GM13977 (cell line): ENCODE data around the gene INF2.

Source experiments
- DNase-seq: peaks from one replicate; pipeline ENCODE4 v3.0.0; 2012; ENCODE audit warnings: low spot score
- CTCF ChIP-seq: IDR thresholded peaks from 2 replicates; pipeline ENCODE4 v1.5.1; 2012; ENCODE audit warnings: mild to moderate bottlenecking, control low read depth; ENCODE audit not compliant: insufficient read depth; ENCODE audit errors: extremely low read depth, missing control alignments
- in situ Hi-C: fragments of 300-500 bp; cut with MboI; formaldehyde crosslinking; loops from one replicate; pipeline ENCODE4 v1.12.0; 2022; ENCODE audit warnings: low sequenced_read_pairs, low pct_unique_long_range_greater_than_20kb, mixed read lengths, inconsistent platforms; ENCODE audit not compliant: unreplicated experiment

INF2 gene

DNA sequence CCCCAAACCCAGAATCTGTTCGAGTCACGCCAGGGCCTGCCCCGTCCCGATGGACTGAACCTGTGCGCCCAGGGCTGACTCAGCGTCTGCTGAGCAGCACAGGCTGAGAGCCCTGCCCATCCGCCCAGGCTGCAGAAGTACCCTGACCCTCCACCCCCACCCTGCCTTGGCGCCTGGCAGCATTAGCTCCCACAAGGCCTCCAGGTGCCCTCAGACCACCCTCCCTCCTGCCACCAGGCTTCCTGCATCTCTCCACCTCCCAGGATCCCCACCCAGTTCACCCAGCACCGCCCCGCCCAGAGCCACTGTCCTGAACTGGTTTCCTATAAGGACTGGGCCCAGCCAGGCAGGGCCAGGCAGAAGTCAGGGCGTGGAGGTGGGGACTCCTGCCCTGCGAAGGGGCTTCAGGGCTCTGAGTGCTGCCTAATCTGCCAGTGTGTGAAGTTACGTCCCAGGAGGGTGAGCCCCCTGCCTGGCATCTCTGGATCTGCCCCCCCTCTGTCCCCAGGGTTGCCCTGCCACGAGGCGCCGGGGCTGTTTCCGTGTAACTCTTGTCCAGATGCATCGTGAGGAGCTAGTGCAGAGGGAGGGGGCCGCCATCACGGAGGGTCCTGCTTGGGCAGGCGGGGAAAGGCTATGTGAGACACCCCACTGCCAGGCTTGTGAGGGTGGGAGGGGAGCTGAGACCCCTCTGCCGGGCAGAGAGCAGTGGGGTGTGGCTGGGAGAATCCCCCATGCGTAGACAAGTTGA lies 43.7 kb downstream of the INF2 start:
- no peak for DNase-seq
- in situ Hi-C loops, result no loop called here
- TF ChIP-seq CTCF, result no peak

GRCh38 chr14:104734051-104734587 lies 44.7 kb downstream of the INF2 start:
- in situ Hi-C loops, result no loop called here
- no peak for TF ChIP-seq CTCF
- no peak for DNase-seq

DNA sequence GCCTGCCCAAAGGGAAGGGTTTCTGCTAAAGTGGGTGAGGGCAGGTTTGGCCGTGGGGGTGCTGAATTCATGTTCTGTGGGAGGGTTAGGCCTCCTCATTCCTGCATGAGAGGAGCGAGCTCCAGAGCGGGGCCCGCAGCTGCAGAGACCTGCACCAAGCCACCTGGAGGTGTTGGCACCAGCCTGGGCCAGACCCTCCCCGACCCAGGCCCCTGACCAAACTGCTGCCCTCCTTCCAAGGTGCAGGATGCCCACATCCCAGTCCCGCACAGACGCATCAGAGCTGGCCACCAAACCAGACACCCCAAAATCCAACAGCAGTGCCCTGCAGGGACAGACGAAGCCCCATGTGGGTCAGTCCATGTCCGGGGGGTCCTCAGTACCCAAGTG lies 45.2 kb downstream of the INF2 start:
- in situ Hi-C loops, result no loop called here
- TF ChIP-seq CTCF, result no peak
- DNase-seq, result no peak

DNA sequence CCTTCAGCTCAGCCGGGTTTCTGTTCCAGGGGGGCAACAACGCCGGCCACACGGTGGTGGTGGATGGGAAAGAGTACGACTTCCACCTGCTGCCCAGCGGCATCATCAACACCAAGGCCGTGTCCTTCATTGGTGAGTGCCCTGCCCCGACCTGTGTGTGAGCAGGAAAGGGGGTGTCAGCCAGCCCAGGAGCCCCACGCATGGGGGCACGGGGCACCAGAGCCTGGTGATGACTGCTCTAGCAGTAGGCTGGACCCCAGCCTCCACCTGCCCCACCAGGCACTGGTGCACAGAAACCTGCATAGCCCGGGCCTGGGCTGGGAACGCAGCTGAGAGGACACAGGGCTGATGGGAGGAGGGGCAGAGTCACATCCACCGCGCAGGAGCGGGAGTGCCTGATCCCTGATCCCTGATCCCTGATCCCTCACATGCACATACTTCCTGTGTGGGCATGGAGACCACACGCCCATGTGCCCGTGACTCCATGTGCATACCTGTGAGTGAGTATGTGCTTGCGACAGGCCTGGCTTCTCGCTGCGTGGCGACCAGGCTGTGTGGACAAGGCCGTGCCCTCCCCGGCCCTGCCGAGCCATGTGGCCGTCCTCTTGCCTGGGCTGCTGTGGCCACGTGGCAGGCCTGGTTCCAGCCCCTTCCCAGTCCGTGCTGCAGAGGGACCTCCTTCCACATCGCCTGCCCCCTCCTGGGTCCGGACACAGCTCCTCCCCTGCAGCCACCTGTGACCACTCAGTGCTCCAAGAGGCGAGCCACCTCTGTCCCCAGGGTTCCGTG lies 45.8 kb downstream of the INF2 start:
- no peak for TF ChIP-seq CTCF
- in situ Hi-C loops, result no loop called here
- no peak for DNase-seq

DNA sequence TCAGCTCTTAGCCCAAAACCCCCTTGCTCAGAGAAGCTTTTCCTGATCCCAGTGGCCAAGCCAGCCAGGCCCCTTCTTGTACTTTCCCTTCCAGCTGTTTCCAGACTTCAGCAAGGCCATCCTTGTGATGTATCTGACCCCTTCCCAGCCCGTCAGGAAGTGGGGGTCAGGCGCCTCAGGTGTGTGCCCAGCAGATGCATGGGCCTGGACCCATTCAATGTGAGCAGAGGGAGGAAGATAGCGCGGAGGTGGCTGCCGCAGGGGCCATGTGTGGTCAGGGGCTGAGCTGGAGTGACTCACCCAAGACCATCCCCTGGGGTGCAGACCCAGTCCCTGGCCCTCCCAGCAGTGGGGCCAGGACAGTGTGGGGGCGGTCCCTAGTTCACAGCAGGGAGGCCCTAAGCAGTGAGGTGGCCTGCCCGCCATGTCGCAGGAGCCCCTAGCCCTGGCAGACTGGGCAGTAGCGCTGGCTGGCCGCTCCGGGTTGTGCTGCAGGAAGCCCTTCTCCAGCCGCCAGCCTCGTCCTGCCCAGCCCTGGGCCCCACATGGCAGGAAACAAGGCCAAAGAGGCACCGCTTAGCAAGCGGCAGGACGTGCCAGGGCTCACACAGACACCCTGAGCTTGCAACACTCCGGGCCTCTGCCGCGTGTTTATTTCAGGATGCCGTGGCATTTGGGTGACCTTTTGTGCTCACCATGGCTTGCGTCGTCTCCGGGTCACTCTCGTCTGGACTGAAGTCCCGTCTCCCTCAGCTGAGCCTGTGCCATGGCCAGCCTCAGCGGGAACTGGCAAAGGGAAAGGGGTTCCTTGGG lies 46.6 kb downstream of the INF2 start:
- no peak for TF ChIP-seq CTCF
- in situ Hi-C loops, result no loop called here
- no peak for DNase-seq

DNA sequence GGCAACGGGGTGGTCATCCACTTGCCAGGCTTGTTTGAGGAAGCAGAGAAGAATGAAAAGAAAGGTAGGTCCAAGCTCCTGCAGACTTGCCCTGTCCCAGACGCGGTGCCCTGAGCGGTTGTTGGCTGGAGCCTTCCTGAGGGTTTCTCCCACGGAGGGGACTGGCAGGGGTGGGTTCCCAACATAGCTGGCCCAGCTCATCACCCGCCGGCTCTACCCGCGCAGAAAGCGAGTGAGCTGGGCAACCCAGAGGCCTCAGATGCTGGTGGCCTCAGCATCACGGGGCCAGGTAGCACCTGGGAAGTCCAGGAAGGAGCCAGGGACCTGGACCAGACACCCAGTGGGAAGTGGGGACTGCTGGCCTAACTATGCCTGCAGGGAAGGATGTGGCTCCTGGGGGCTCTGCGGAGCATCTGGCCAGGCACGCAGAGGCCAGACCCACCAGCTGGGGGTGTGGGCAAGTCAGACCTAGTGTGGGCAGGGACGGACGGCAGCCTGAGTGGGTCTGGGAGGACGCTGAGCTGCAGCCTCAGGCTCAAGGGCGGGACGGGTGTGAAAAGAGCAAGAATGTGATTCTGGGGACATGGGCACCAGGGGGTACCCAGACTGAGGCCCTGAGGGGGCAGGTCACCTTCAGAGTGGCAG lies 49.1 kb downstream of the INF2 start:
- in situ Hi-C loops, result no loop called here
- no peak for TF ChIP-seq CTCF
- no peak for DNase-seq
